SKM-1 (cell line): ENCODE measurements around the gene TAF5L.

Experiments used
- DNase-seq: peaks from one replicate; lab custom pipeline; 2025; ENCODE audit not compliant: unreplicated experiment; lab: John Stamatoyannopoulos, UW

Gene TAF5L

DNA sequence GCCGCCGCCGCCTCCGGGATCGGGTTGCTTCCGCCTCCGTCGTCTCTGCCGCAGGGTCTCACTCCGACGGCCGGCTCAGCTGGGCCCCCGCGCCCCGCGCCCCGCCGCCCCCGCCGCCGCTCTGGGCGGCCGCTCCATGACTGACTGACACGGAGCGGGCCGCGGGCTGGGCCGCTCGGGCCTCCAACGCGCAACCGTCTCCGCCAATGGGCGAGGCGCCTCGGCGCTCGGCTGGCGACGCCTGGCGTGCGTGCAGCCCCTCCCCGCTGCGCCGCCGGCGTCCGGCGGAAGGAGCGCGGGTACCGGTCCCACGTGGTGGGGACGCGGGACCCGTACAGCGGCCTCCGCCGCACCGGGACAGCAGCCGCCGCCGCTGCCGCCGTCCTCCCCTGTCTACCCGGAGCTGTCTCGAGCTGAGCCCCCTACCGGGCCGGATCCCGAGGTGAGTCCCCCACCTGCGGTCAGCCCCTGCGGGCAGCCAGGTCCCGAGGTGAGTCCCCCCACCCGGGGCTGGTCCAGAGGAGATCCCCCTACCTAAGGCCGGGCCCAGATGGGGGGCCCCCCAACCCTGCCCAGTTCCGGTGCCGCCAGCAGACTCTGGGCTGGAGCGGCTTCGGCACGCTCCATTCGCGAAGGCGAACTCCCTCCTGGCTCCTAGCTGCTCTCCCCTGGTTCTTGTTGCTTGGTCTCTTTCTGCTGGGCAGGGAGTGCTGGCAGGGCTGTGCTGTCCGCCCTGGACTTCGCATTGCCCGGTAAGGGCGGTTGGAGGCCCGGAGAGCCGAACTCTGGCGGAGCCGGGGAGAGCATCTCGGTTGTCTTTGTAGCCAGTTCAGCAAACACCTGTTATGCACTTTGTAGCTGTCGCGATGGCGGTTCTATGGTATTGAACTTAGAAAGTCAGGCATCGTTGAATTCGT lies at the start of gene TAF5L, which contains the start of gene URB2:
Gene TAF5L, minus strand, starts transcription at position 208 of the 917 bp plus-strand sequence. CDS start 11,640 bp downstream, outside the sequence.
Gene URB2, plus strand, starts transcription at position 333 of the 917 bp plus-strand sequence. CDS start 1,387 bp downstream, outside the sequence.
- DNase-seq, result peak; percentile 78

DNA sequence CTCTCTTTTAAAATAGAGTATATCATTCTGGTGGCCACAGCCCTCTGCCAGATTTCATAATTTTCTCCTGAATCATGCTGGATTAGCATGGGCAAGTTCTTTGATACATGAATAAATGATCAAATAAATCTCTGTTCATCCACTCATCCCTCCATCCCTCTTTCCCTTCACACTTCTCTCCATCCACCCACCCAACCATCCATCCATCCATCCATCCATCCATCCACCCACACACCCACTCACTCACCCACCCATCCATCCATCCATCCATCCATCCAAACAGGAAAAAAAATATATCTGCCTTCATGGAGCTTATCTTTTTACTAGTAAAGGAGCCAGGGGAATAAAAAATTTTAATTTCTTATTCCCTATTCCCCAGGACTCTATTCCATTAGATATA lies 49.5 kb upstream of the TAF5L start:
- no peak for DNase-seq

- DNase-seq, result no peak
These were observed 48.1 kb upstream of the TAF5L start for GRCh38 chr1:229674042-229674441.

DNA sequence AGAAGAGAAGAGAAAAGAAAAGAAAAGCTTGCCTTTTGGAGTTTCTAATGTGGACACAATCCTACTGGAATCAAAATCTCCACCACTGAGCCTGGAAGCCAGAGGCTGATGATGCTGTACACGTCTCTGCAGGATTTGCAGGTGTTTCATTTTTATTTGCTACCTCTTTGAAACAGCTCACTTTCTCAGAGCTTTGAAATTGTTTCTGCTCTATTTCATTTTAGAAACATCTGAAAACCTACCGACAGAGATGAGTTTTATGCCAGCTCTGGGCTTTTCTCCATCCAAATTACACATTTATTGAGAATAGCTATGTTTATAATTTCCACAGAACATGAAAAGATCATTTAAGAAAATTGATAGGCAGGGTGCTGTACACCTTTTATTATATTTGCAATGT lies 46.3 kb upstream of the TAF5L start:
- no peak for DNase-seq

GRCh38 chr1:229671310-229671709 lies 45.4 kb upstream of the TAF5L start:
- DNase-seq, result no peak

GRCh38 chr1:229669333-229669732 lies 43.4 kb upstream of the TAF5L start:
- DNase-seq, result no peak

- DNase-seq, result no peak
These were observed 40.7 kb upstream of the TAF5L start for GRCh38 chr1:229666585-229666984.

DNA sequence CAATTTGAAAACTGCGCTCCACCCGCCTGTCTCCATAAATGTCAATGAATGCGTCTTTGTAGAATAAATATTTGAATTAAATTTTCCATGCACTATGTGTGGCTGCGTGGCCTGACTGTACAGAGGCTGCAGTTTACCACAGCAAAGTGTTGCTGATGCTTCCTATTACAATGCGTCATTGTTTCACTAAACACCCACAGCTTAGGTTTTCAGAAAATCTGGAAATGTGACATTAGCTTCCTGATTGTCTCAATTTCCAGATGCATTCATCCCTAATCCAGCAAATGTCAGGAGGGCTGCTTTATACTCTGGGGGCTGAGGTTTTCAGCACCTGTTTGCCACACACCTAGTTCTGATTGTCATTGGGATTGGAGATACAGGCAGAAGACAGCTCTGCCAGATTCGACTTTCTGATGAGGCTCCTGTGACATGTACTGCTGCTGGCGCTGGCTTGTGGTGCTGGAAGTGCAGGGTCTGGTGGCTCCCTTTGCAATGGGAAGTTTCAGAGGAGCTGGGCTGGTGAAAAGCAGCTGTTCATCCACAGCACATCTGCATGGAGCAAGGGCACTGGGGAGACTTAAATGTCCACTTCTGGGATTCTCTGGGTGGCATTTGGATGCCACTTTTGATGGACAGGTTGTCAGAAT lies 40.1 kb upstream of the TAF5L start:
- DNase-seq, result no peak

DNA sequence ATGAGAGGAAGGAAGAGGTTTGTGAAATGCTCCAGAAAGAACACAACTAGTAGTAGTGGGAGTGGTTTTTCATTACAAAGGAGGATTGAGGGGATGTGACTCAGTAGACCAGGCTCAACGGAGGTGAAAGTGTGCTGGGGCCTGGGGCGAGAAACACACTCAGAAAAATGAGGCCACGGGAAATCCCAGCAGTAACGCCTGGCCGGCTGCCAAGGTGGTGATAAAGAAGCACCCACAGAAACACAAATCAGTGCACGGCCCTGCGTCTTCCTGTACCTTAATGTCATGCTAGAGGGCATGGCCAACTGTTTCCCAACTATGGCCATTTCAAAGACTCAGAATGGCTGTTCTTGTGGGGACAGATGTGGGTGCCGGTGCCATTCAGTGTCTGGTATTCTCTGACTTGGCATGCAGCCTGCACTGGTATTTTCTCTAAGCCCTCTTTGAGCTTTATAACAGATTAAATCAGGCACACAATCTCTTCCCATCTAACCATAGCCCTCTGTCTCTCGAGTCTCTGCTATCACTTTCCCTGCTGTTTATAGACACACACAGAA lies 38.3 kb upstream of the TAF5L start:
- no peak for DNase-seq

GRCh38 chr1:229661897-229662296 lies 36.0 kb upstream of the TAF5L start:
- no peak for DNase-seq

GRCh38 chr1:229661022-229661877 lies 35.3 kb upstream of the TAF5L start:
- DNase-seq, result peak; percentile 75

DNA sequence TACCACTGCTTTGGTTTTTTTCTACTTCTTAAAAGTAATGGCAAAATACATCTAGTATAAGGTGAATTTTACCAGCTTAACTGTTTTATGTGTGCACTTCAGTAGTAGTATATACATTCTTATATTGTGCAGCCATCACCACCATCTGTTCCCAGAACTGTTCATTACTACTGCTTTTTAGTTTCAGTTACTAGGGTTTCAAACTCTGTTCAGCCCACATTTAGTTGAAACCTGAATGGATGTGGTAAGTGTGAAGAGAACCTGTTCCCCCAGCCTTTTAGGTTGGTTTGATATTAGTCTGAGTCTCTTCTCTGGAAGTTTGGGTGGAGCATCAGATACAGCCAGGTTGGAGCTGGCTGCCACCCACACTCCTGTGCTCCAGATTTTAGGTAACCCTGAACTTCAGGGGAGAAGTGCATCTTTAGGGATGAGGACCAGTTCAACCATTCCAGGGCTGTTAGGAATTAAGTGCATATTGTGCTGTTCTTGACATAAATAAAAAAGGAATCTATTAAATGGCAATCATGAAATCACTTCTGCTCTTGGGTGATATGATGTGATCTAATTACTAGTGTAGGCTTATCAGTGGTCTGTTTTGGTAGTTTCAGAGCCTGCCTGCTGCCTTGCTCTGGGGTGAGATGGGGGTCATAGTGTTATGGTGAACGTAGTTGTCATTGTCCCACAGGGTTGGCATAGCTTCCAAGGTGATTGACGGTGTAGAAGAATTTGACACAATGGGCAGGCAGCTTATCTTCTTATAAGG lies 32.3 kb upstream of the TAF5L start:
- DNase-seq, result no peak

- no peak for DNase-seq
These were observed 29.9 kb upstream of the TAF5L start for GRCh38 chr1:229655781-229656180.

- DNase-seq, result no peak
These were observed 27.5 kb upstream of the TAF5L start for GRCh38 chr1:229653420-229653819.

GRCh38 chr1:229651546-229651945 lies 25.6 kb upstream of the TAF5L start:
- no peak for DNase-seq

DNA sequence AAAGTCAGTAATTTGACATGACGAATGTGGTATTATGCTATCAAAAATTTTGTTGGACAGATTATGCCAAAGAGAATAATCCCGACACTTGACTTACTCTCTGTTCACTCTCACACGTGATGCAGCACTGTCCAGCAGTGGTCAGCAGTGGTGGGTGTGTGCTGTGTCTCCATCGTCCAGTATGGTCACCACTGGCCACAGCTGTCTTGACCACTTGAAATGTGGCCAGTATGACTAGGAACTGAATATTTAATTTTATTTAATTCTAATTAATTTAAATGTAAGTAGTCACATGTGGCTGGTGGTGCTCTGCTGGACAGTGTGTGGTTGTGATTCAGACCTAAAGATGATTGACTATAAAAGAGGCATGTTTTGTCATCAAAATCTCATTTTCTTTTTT lies 24.1 kb upstream of the TAF5L start:
- no peak for DNase-seq

DNA sequence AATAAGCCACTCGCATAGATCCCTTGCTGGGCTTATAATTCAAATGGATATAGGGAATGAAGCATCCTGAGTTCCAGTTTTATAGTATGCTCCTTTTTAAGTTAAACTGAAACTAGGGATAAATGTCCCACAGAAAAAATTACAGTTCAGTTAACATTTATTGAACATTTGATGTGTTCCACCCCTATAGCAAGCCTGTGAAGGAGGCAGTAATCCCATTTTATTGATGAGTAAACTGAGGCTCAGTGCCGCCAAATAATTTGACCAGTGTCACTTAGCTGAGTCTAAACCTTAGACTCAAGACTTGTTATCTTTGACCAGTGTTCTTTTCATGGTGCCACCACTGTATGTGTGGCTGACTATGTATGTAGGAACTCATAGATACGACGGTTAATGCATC lies 22.5 kb upstream of the TAF5L start:
- DNase-seq, result no peak

DNA sequence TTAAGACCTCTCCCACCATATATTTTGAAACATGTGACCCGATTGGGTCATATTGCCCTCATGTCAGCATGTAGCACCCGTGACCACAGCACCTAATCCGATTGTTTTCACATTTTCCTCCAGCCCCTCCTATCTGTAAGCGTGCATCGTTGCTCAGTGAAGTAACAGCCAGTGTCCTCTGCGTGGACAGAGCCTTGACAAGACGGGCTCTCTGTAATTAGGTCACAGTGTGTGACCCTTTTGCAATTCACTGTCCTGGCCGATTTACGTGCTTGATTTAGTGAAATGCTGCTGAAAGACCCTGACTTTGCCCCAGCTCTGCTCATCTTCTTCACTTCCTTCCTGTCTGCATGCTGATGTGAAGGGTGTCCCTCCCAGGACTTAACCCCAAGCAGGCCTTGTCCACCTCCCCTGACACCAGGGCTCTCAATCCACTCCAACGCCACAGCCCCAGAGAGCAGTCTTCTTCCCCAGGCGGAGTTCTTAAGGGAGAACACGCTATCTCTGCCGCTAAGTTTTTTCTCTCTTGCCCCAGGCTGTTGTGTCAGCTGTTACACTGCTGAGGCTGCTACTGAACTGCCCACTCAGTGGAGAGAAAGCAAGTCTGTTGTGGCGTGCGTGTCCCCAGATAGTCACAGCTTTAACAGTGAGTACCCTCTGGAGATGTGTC lies 19.5 kb upstream of the TAF5L start:
- no peak for DNase-seq

DNA sequence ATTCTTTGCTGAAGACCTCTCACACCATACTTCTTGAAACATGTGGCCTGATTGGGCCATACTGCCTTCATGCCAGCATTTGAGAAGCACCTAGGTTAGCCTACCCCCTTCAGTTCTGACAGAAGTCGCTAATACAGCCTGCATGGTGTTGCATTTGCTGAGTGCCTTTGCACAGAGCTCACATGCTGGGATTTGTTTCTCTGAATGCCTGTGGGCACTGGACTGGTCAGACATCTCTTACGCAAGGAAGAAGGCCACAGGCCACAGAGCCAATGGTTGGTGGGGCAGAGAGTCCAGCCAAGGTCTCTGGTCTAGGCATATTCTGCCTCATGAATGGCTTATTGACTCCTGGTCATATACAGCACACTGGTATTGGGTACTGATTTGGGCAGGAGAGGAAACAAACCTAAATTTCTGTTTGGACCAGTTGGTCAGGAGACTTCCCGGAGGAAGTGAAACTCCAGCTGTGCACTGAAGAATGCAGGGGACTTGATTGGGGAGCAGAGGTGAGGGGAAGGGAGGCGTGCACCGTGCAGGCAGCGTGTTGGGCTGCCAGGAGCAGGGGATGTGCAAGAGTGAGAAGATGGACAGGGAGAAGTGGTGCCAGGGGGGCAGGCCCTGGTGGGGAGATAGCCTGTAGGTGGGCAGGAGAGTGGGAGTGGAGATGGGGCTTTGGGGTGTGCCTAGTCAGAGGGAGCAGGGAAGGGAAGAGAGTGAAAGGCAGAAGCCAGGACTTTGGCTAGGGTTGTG lies 18.2 kb upstream of the TAF5L start:
- no peak for DNase-seq
